Measurements from ENCODE around the gene PRDM15. TPM values are rescaled to one million over a fixed set of nuclear protein-coding genes. Genes with fewer than 3 reads are reported as not detected.
A peak's percentile ranks its signal among the peaks of the same experiment; 100 is the strongest.

PRDM15 gene
- total and polyA plus RNA-seq, 10 donors: 4.4 to 18.0 (median 10.8) TPM

DNA sequence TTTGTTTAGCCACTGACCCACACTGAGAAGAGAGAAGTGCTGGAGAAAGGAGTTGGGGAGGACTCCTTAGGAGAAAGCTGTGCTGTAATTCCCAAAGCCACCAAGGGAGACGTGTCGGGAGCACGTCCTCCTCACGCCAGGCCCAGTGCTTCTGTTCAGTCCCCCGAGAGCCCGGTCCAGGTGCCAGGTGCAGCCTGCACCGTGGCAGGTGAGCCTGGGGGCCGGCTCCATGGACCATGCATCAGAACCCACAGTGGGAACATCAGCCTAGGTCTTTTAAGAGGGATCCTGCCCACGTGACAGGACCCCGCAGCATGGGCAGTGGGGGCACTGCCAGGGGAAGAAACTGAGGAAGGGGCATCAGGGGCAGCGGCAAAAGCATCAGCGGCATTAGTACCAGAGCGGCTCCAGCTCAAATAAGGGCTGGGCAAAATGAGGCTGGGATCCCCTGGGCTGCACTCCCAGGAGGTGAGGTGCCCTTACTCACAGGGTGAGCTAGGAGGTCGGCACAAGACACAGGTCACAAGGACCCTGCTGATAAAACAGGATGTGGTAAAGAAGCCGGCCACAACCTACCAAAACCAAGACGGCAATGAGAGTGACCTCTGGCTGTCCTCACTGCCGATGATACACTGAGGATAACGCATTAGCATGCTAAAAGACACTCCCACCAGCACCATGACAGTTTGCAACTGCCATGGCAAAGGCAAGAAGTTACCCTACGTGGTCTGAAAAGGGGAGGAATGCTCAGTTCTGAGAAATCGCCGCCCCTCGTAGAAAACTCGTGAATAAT lies 24.6 kb upstream of the PRDM15 start:
- TF ChIP-seq, protein P1, sequence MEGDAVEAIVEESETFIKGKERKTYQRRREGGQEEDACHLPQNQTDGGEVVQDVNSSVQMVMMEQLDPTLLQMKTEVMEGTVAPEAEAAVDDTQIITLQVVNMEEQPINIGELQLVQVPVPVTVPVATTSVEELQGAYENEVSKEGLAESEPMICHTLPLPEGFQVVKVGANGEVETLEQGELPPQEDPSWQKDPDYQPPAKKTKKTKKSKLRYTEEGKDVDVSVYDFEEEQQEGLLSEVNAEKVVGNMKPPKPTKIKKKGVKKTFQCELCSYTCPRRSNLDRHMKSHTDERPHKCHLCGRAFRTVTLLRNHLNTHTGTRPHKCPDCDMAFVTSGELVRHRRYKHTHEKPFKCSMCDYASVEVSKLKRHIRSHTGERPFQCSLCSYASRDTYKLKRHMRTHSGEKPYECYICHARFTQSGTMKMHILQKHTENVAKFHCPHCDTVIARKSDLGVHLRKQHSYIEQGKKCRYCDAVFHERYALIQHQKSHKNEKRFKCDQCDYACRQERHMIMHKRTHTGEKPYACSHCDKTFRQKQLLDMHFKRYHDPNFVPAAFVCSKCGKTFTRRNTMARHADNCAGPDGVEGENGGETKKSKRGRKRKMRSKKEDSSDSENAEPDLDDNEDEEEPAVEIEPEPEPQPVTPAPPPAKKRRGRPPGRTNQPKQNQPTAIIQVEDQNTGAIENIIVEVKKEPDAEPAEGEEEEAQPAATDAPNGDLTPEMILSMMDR (IDR thresholded peaks at IDR 0.05 in 8 of 11, conservative IDR thresholded peaks at IDR 0.05 in 3 of 11): no peak
- TF ChIP-seq POLR2AphosphoS5 (IDR thresholded peaks at IDR 0.05) (no peak), POLR2A (IDR thresholded peaks at IDR 0.05) (no peak)
- Histone ChIP-seq H3K27me3 (replicated peaks in 1 of 7) (no peaks in the 10 kb centered on the region), H3K4me3 (no peak overlapping the region), H3K27ac (no peak overlapping the region), H3K4me1 (peaks cover 0 to 26% (median 3%) of the 10 kb centered on the region in 6 donors), H3K9me3 (no peaks in the 10 kb centered on the region), H3K36me3 (peaks cover 0 to 100% (median 61%) of the 10 kb centered on the region in 6 donors)
- WGBS, 5 donors: 76 to 83% (median 80%) methylated on average over 21 to 23 of the region's 23 CpGs
- intact Hi-C loops (cut with DNase I; ENCODE audit: low total_unique reads): no loop called here
- no peak for DNase-seq

DNA sequence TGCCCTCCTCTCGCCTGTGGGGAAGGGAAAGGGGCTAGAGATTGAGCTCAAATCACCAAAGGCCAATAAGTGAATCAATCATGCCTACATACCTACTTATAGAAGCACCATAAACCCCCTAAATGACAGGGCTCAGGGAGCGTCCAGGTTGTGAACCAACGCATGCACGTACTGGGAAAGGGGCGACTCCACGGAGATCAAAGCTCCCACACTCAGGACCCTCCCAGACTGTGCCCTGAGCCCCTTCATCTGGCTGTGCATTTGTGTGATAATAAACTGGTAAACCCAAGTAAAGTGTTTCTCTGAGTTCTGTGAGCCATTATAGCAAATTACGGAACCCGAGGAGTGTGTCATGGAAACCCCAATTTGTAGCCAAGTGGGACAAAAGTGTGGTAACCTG lies 23.8 kb upstream of the PRDM15 start:
- Histone ChIP-seq H3K27me3 (replicated peaks in 1 of 7) (no peaks in the 10 kb centered on the region), H3K4me3 (no peak overlapping the region), H3K27ac (no peak overlapping the region), H3K36me3 (peaks cover 0 to 100% (median 64%) of the 10 kb centered on the region in 6 donors), H3K4me1 (peaks cover 0 to 26% (median 3%) of the 10 kb centered on the region in 6 donors), H3K9me3 (no peaks in the 10 kb centered on the region)
- 92 to 99% (median 97%) methylated on average over 8 of the region's 8 CpGs for WGBS, 5 donors
- intact Hi-C loops (cut with DNase I; ENCODE audit: low total_unique reads): no loop called here
- TF ChIP-seq POLR2A (IDR thresholded peaks at IDR 0.05): no peak
- TF ChIP-seq, protein P1 (IDR thresholded peaks at IDR 0.05 in 8 of 11, conservative IDR thresholded peaks at IDR 0.05 in 3 of 11): no peak
- no peak for TF ChIP-seq POLR2AphosphoS5 (IDR thresholded peaks at IDR 0.05)
- DNase-seq: no peak

DNA sequence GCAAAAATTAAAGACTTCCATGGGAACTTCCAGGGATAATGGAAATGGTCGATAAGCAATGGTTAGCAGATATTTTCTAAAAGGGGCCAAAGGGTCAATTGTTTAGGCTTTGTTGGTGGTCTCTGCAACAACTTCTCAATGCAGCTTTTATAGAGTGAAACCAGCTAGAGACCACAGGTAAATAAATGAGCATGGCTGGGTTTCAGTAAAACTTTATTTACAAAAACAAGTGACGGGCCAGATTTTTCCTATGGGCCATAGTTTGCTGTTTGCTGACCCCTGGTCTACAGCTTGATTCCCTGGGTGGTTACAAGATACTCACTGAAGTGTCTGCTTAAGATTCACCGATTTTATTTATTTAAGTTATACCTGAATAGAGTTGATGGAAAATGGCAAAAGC lies 22.6 kb upstream of the PRDM15 start:
- Histone ChIP-seq H3K27me3 (replicated peaks in 1 of 7) (no peaks in the 10 kb centered on the region), H3K4me3 (no peak overlapping the region), H3K36me3 (peaks cover 0 to 100% (median 54%) of the 10 kb centered on the region in 6 donors), H3K4me1 (peaks cover 0 to 32% (median 3%) of the 10 kb centered on the region in 6 donors), H3K27ac (peak overlapping the region in 2 of 8 donors; percentile 1 to 12), H3K9me3 (no peaks in the 10 kb centered on the region)
- WGBS, 5 donors: 90 to 94% (median 93%) methylated on average over 3 of the region's 3 CpGs
- intact Hi-C loops (cut with DNase I; ENCODE audit: low total_unique reads): no loop called here
- TF ChIP-seq, protein P1 (IDR thresholded peaks at IDR 0.05 in 8 of 11, conservative IDR thresholded peaks at IDR 0.05 in 3 of 11): no peak
- TF ChIP-seq POLR2A (IDR thresholded peaks at IDR 0.05): no peak
- TF ChIP-seq POLR2AphosphoS5 (IDR thresholded peaks at IDR 0.05): no peak
- DNase-seq: no peak

DNA sequence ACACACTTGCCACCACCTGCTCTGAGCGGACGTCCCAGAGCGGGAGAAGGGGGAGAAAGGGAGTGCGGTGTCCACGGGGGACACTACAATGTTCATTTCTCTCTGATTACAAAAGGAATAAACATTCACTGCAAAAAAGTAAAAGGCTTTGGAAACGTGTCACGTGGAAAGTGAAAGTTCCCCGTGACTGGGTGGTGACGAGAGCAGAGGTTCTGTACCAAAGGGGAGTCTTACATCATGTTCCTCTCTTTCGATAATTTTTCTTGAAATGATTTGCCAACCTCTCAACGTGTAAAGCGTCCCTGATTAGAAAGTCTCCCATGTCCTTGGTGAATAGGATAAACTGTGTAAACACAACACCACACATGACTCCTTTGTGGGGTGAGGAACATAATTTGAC lies 22.0 kb upstream of the PRDM15 start:
- peaks cover 0 to 39% (median 6%) of the 10 kb centered on the region in 6 donors for H3K4me1 ChIP-seq
- H3K27ac ChIP-seq: peak overlapping the region in 4 of 8 donors; percentile 1 to 39 (median 16)
- intact Hi-C loops (cut with DNase I; ENCODE audit: low total_unique reads): no loop called here
- H3K27me3 ChIP-seq (replicated peaks in 1 of 7): no peaks in the 10 kb centered on the region
- 53 to 66% (median 56%) methylated on average over 12 of the region's 12 CpGs for WGBS, 5 donors
- TF ChIP-seq, protein P1 (IDR thresholded peaks at IDR 0.05 in 8 of 11, conservative IDR thresholded peaks at IDR 0.05 in 3 of 11): no peak
- no peak for TF ChIP-seq POLR2A (IDR thresholded peaks at IDR 0.05)
- no peak for TF ChIP-seq POLR2AphosphoS5 (IDR thresholded peaks at IDR 0.05)
- no peaks in the 10 kb centered on the region for H3K9me3 ChIP-seq
- peaks cover 0 to 97% (median 47%) of the 10 kb centered on the region in 6 donors for H3K36me3 ChIP-seq
- H3K4me3 ChIP-seq: no peak overlapping the region
- no peak for DNase-seq
